Measurements from ENCODE around the gene ZNF710. TPM values are rescaled to one million over a fixed set of nuclear protein-coding genes. Genes with fewer than 3 reads are reported as not detected.

ZNF710 gene
- polyA plus RNA-seq, 1 experiment, result 2.2 TPM

GRCh38 chr15:90047956-90048575 lies 46.9 kb downstream of the ZNF710 start:
- Histone ChIP-seq H3K27ac (ENCODE audit: low read depth, low read length) (no peak overlapping the region), H3K9me3 (ENCODE audit: control insufficient read depth, insufficient read depth, low read length) (no peaks in the 10 kb centered on the region), H3K27me3 (ENCODE audit: control insufficient read depth, insufficient read depth, low read length) (no peaks in the 10 kb centered on the region), H3K4me3 (ENCODE audit: low read depth, low read length) (no peak overlapping the region)
- TF ChIP-seq CTCF (IDR thresholded peaks at IDR 0.05; ENCODE audit: low read depth, low read length), result no peak
- CTCF ChIA-PET, result interaction anchor here (1.6 kb wide), 1 partner anchor 24 kb away, joined by 7 read pairs; no protein-coding TSS in a partner anchor
- POLR2A ChIA-PET, result interaction anchor here (0.6 kb wide), 1 partner anchor 504 kb away, joined by 3 read pairs; no protein-coding TSS in a partner anchor
- DNase-seq (ENCODE audit: low read depth, low spot score), result no peak

DNA sequence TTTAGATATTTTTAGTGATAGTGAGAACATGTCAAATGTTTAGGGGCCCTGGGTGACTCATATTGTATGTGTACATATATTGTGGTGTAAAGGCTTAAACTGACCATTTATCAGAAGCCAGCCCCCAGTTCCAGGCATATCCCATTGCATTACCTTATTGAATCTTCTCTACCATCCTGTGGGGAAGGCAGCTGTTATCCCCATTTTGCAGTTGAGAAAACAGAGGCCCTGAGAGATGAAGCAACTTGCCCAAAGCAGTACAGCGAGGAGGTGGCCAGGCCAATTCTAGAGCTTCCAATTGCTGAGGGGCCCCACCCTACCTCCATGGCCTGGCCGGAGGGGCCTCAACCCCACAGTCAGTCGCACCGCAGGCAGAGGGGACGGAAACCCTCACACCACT lies 47.9 kb downstream of the ZNF710 start:
- H3K27me3 ChIP-seq (ENCODE audit: control insufficient read depth, insufficient read depth, low read length), result no peaks in the 10 kb centered on the region
- TF ChIP-seq CTCF (IDR thresholded peaks at IDR 0.05; ENCODE audit: low read depth, low read length), result no peak
- ChIA-PET POLR2A (interaction anchor here (1.0 kb wide), 1 partner anchor 47 kb away, joined by 3 read pairs; no protein-coding TSS in a partner anchor), CTCF (interaction anchor here (1.6 kb wide), 1 partner anchor 23 kb away, joined by 7 read pairs; no protein-coding TSS in a partner anchor)
- H3K27ac ChIP-seq (ENCODE audit: low read depth, low read length), result no peak overlapping the region
- H3K4me3 ChIP-seq (ENCODE audit: low read depth, low read length), result no peak overlapping the region
- no peak for DNase-seq (ENCODE audit: low read depth, low spot score)
- no peaks in the 10 kb centered on the region for H3K9me3 ChIP-seq (ENCODE audit: control insufficient read depth, insufficient read depth, low read length)

DNA sequence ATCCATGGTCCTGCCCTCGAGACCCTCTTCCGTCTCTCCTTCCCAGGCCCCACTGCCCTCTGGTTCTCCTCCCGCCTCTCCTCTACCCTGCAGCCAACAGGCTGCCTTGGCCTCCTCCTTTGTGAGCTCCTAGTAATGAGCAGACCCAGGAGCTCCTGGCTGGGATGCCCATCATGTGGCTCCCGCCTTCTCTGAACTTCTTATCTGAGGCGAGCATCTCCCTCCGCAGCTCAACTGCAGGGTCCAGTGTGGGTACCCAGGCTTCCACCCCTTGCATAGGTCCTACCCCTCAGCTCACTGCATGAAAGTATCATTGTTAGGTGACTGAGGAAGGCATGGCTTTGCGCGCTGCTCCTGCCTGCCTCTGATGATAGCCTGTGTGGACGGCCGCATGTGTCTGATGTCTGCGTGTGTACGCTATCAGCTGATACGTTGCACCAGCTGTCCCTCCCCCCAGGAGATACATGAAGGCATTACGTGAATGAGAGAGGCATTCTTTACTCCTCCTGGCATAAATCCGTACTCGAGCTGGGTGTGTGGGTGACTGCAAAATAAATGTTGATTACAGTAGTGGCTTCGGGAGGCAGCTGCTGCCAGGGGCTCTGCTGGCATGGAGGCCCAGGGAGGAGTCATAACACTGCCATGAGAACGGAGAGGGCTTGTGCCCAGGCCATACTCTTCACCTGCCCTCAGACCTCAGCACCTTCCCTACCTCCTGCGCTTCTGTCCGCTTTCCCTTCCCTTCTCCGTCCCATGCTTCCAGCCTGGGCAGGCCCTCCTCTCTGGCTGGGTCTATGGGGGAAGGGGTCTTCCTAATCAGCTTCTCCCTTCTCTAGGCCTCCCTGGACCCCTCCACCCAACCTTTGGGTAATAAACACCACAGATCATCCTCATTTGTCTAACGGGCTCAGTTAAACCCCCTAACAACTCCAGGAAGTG lies 48.8 kb downstream of the ZNF710 start:
- Histone ChIP-seq H3K9me3 (ENCODE audit: control insufficient read depth, insufficient read depth, low read length) (no peaks in the 10 kb centered on the region), H3K27ac (ENCODE audit: low read depth, low read length) (no peak overlapping the region), H3K27me3 (ENCODE audit: control insufficient read depth, insufficient read depth, low read length) (no peaks in the 10 kb centered on the region), H3K4me3 (ENCODE audit: low read depth, low read length) (no peak overlapping the region)
- no peak for TF ChIP-seq CTCF (IDR thresholded peaks at IDR 0.05; ENCODE audit: low read depth, low read length)
- ChIA-PET POLR2A (interaction anchor here (0.5 kb wide), 1 partner anchor 21 kb away, joined by 3 read pairs; no protein-coding TSS in a partner anchor), CTCF (no interaction called here)
- DNase-seq (ENCODE audit: low read depth, low spot score), result no peak

- no peak for TF ChIP-seq CTCF (IDR thresholded peaks at IDR 0.05; ENCODE audit: low read depth, low read length)
- CTCF ChIA-PET, result interaction anchor here (1.9 kb wide), 1 partner anchor 19 kb away, joined by 11 read pairs; no protein-coding TSS in a partner anchor
Observed at GRCh38 chr15:90051874-90052273, 50.8 kb downstream of the ZNF710 start.

More at GRCh38 chr15:90051874-90052273, 50.8 kb downstream of the ZNF710 start:
- Histone ChIP-seq H3K4me3 (ENCODE audit: low read depth, low read length) (no peak overlapping the region), H3K9me3 (ENCODE audit: control insufficient read depth, insufficient read depth, low read length) (no peaks in the 10 kb centered on the region), H3K27me3 (ENCODE audit: control insufficient read depth, insufficient read depth, low read length) (no peaks in the 10 kb centered on the region), H3K27ac (ENCODE audit: low read depth, low read length) (no peak overlapping the region)
- DNase-seq (ENCODE audit: low read depth, low spot score), result no peak
- POLR2A ChIA-PET, result no interaction called here
